22Rv1 (cell line): ENCODE measurements around the gene DIP2A.

Experiments used
- H3K27ac ChIP-seq: fragments of 450-650 bp; 2 replicates; pipeline ENCODE4 v1.5.1; 2017
- CTCF ChIP-seq: fragments of 450-650 bp; IDR thresholded peaks from 2 replicates; pipeline ENCODE4 v1.5.1; 2017; ENCODE audit warnings: mild to moderate bottlenecking
- ZFX ChIP-seq: fragments of 450-650 bp; IDR thresholded peaks from 2 replicates; pipeline ENCODE4 v1.6.1; 2017; ENCODE audit warnings: antibody characterized with exemption, borderline replicate concordance

DIP2A gene

DNA sequence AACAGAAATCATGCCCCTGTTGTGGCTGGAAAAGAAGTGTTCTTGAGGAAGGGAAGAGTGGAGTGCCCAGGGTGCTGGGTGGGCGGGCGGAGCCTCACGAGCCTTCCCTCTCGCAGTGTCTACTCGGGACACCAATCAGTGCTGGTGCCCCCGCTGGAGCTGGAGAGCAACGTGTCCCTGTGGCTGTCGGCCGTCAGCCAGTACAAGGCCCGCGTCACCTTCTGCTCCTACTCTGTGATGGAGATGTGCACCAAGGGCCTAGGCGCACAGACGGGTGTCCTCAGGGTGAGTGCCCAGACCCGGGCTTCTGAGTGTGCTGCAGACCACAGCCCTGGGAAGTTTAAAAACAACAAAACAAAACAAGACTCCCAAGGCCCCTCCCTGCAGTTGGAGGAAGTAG, 98.8 kb downstream of the DIP2A start:
- TF ChIP-seq CTCF (no peak), ZFX (no peak)
- H3K27ac ChIP-seq, result no peak overlapping the region

DNA sequence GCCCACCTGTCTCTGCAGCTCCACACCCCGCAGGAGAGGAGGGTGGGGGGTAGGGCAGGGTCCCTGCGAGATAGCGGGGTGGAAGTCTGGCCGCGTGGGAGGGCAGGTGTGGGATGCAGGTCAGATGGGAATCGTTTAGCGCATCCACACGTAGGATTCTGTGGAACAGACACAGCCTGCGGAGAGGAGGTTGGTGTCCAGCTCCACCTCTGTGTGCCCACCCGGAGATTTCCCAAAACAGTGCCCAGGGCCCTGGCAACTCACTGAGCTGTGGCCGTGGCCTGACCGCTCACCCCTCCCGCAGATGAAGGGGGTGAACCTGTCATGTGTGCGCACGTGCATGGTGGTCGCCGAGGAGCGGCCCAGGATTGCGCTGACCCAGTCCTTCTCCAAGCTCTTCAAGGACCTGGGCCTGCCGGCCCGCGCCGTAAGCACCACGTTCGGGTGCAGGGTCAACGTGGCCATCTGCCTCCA, 99.3 kb downstream of the DIP2A start:
- H3K27ac ChIP-seq, result no peak overlapping the region
- TF ChIP-seq ZFX (no peak), CTCF (no peak)

DNA sequence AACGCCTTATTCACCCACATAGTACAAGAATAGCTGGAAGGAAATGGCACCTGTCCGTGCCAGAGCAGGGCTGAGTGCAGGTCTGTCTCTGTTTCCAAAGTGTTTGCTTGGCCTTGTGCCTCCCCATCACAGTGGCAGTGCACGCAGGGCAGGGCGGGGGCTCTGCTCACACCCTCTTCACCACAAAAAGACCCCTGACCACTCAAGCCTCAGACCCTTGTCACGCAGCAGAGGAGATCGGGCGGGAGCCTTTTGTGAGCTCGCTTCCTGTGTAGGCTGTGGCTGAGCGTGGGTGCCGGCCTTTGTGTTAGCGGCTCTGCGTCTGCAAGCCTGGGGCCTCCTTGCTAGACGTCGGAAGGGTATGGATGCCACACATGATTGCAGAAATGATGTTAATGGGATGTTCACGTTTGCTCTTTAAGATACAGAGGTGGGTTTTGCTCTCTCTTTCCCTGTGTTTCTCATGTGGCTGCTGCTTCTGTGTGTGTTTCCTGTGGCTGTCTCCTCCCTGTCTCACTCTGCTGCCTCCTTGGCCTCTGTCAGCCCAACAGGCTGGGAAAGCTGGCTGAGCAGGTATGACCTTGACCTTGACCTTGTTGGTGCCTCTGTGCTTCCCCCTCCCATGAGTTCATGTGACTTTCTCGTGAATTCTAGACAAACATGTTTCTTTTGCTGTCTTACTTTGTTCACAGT, 100.7 kb downstream of the DIP2A start:
- H3K27ac ChIP-seq, result no peak overlapping the region
- no peak for TF ChIP-seq ZFX
- no peak for TF ChIP-seq CTCF

- H3K27ac ChIP-seq, result no peak overlapping the region
- no peak for TF ChIP-seq CTCF
- TF ChIP-seq ZFX, result no peak
These were observed 102.1 kb downstream of the DIP2A start for GRCh38 chr21:46560568-46561444.

GRCh38 chr21:46561445-46562090, 102.9 kb downstream of the DIP2A start:
- TF ChIP-seq ZFX (no peak), CTCF (no peak)

GRCh38 chr21:46562472-46562871, 103.8 kb downstream of the DIP2A start:
- no peak overlapping the region for H3K27ac ChIP-seq

More at GRCh38 chr21:46561445-46562090, 102.9 kb downstream of the DIP2A start:
- H3K27ac ChIP-seq, result no peak overlapping the region

More at GRCh38 chr21:46562472-46562871, 103.8 kb downstream of the DIP2A start:
- no peak for TF ChIP-seq CTCF
